ENCODE data around the gene SLC25A3.
A peak's percentile ranks its signal among the peaks of the same experiment; 100 is the strongest.
"Not testable (repeated sequence)": the region's sequence is repeated elsewhere in the genome, so short reads cannot be mapped to it uniquely, and the experiment has no call there.

SLC25A3 gene

GRCh38 chr12:98595243-98595988 lies 1.9 kb downstream of the SLC25A3 start:
- no peak for DNase-seq

DNA sequence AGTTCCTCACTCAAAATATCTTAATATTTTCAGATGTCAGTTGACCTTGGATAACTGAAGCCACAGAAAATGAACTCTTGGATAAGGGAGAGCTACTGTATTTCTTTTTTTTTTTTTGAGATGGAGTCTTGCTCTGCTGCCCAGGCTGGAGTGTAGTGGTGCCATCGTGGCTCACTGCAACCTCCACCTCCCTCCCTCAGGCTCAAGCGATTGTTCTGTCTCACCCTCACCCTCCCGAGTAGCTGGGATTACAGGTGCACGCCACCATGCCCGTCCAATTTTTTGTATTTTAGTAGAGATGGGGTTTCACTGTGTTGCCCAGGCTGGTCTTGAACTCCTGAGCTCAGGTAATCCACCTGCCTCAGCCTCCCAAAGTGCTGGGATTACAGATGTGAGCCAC lies 3.8 kb downstream of the SLC25A3 start:
- DNase-seq = not testable (repeated sequence)

DNA sequence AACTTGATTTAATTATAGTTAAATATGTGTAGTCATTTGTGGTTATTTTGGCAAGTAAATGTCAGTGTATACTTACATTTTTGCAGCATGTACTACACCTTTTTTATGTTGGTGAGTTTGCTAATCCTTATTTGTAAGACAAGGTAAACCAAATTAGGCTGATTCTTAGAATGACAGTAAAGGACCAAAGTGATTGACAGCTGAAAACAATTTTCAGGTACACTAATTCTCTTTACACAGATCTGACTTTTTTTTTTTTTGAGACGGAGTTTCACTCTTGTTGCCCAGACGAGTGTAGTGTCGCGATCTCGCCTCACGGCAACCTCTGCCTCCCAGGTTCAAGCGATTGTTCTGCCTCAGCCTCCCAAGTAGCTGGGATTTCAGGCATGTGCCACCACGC lies 8.4 kb downstream of the SLC25A3 start:
- no peak for DNase-seq

GRCh38 chr12:98606359-98606988 lies 13.0 kb downstream of the SLC25A3 start:
- peak; percentile 53 to 57 for DNase-seq

- DNase-seq = no peak
Measured at GRCh38 chr12:98610596-98610995, 17.1 kb downstream of the SLC25A3 start.

DNA sequence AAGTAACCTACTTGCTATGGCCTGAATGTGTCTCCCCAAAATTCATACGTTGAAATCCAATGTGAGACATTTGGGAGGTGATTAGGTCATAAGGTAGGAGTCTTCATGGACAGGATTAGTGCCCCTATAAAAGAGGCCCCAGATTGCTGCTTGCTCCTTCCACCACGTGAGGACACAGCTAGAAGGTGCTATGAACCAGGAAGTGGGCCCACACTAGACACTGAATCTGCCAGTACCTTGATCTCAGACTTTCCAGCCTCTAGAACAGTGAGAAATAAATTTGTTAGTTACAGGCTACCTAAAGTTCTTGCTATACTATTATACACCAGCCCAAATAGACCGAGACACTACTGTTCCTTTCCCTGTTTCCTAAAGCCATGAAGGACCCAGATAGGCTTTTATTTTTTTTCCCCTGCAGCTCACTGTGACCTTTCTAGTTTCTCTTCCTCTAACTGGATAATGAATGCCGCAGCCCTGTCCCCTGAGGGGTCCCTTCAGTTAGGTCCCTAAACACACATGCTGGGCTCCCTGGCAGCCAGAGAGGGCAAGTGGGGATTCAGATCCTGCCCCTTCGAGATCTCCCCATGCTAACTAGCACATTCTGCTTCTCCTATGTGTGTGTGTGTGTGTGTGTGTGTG lies 19.3 kb downstream of the SLC25A3 start:
- DNase-seq = peak in 1 of 2 experiments; percentile 47

- peak; percentile 83 to 90 for DNase-seq
Measured at GRCh38 chr12:98618952-98619351, 25.5 kb downstream of the SLC25A3 start.

DNA sequence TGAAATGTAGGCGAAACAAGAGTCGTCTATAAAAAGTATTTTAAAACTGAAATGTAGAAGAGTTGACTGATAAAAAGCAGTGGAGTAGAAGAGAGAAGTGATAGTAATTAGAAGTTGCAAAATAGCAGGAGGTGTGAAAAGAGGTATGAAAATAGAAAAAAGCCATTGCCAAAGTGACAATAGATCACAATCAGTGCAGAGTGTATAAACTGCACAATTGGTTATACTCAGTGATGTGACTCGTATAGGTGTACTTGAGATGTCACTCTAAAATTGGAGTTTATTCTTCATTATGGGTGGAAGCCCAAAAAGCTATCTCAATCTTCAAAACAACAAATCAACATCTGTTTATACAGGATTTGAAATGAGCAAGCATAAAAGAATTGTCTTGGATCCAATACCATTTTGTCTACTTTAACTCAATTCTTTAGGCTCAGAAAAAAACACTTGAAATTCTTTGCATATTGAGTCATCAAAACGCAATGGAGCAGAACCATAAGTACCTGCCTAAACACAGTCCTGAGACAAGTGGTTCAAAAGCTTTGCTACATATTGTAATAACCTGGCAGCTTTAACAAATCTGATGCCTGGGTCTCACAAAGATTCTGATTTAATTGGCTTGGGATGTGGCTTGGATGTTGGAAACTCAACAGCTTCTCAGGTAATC lies 42.3 kb downstream of the SLC25A3 start:
- no peak for DNase-seq

DNA sequence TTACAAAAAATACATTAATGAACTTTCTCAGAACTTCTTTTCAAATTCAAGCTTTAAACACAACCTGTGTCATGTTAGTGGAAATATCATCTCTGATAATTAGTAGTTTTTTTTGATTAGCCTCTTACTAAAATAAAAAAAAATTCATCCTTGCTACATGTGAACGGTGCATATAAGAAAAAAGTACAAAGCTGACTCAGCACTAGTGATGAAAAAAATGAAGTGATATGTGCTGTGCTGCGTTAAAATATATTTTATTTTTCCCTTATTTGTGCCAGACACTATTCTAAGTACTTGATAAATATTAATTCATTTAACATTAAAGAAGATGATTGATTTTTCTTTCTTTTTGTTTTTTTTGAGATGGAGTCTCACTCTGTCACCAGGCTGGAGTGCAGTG lies 43.6 kb downstream of the SLC25A3 start:
- no peak for DNase-seq

DNA sequence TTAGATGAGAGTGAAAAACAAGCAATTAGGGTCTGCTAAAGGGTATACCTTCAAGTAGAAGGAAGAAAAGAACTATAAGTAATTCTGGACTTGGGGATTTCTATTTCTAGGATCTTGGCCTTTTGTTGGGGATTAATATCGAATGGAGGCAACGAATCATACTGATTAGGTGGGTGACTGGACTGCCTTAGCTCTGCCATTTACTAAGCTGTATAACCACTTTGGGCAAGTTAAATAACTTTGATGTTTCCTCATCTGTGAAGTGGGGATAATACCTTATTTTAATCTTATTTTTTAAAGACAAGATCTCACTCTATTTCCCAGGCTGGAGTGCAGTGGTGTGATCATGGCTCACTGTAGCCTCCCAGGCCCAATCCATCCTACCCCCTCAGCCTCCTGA lies 44.5 kb downstream of the SLC25A3 start:
- no peak for DNase-seq

- DNase-seq = no peak
Measured at GRCh38 chr12:98639491-98639890, 46.0 kb downstream of the SLC25A3 start.

DNA sequence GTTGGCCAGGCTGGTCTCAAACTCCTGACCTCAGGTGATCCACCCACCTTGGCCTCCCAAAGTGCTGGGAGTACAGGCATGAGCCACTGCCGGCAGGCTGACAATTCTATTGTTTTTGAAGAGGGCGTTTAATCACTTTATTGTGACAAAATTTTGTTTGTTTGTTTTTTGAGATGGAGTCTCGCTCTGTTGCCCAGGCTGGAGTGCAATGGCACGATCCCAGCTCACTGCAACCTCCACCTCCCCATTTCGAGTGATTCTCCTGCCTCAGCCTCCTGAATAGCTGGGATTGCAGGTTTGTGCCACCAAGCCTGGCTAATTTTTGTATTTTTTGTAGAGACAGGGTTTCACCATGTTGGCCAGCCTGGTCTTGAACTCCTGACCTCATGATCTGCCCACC lies 49.3 kb downstream of the SLC25A3 start:
- DNase-seq = not testable (repeated sequence)

DNA sequence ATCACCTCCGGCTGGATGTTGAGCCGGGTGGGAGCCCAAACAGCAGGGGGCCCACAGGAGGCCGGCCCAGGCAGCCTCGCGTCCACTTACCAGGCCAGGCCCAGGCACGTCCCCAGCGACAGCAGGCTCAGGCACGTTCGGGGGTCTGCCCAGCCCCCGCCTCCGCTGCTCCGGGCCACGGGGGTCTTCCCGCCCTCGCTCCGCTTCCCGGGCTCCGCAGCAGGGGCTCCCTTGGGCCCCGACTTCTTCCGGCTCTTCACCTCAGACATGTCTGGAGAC lies 50.9 kb downstream of the SLC25A3 start:
- DNase-seq = no peak

DNA sequence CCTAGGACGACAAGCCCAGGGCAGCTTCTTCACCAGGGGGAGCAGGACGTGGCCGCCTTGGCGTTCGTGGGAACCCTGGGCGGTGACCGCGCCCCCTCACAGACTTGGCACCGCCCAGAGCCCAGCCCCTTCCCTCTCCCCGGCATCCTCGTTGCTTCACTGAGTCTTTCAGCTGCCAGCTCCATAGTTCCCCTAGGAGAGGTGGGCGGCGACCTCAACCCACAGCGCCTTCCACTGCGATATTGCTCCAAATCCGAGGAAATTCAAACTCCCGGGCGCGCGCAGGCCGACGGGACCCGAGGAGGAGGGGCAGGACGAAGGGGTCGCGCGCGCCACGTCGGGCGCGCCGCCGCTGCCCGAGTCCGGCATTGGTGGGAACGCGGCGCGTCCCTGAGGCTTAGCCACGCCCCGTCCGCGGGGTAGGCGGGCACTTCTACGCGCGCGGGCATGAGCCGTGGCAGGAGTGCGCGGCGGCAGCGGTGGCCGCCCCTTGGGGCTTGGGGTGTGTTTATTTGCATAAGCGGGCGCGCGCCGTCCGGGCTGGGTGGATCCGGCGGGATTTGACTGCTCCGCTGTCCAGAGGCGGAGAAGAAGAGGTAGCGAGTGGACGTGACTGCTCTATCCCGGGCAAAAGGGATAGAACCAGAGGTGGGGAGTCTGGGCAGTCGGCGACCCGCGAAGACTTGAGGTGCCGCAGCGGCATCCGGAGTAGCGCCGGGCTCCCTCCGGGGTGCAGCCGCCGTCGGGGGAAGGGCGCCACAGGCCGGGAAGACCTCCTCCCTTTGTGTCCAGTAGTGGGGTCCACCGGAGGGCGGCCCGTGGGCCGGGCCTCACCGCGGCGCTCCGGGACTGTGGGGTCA lies 51.5 kb downstream of the SLC25A3 start, which contains the start of the genes APAF1 and IKBIP:
APAF1 (plus strand) TSS at position 579 of the 860 bp plus-strand sequence. CDS start 3,070 bp downstream, outside the sequence.
IKBIP (minus strand) TSS at position 77 of the 860 bp plus-strand sequence. CDS start 87 bp downstream, outside the sequence.
- DNase-seq = peak; percentile 89 to 90

DNA sequence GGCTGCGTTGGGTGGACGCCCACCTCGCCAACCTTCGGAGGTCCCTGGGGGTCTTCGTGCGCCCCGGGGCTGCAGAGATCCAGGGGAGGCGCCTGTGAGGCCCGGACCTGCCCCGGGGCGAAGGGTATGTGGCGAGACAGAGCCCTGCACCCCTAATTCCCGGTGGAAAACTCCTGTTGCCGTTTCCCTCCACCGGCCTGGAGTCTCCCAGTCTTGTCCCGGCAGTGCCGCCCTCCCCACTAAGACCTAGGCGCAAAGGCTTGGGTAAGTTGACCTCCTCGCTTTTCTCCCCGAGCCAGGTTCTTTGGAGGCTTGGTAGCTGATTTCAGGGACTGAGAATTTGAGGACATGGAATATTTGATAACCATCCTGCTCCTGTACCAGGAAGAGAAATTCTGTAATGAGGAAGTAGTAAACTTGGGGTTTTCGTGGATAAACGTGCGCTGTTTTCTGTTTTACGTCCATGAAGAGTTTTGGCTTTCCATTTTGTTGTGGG lies 52.1 kb downstream of the SLC25A3 start:
- DNase-seq = peak; percentile 56 to 73

GRCh38 chr12:98646294-98647090 lies 53.0 kb downstream of the SLC25A3 start:
- DNase-seq = peak; percentile 36 to 37

GRCh38 chr12:98651328-98651727 lies 57.8 kb downstream of the SLC25A3 start:
- DNase-seq = no peak

DNA sequence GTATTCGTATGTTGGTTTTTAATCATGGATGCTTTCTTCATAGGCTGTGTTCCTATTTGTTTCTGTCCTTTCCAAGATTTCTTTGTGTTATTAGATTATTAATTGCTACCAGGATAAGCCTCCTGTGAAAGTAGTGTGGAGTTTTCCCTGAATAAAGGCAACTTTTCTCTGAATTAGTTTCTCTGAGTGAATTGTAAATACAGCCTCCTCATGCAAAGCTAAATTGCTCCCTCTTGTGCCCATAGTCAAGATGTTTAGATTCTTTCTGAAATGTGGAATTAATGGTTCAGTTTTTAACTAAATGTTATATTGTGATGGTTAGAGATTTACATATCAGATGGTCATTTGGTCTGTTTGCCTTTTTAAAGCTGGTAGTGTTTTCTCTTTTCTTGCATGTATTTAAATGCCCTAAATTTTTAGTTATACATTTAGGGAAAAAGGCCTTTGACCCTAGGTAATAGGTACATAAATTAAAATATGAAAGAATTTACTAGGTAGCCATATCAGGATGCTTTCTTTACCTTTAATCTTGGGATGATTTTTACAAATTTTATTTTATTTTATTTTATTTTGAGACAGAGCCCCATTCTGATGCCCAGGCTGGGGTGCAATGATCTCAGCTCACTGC lies 60.5 kb downstream of the SLC25A3 start:
- DNase-seq = peak; percentile 73 to 86

All from Kasumi-1 (cell line).